Tibial nerve (tissue), 4 donors: ENCODE results near the gene KRTAP10-9.
"Not testable (repeated sequence)": the region's sequence is repeated elsewhere in the genome, so short reads cannot be mapped to it uniquely, and the experiment has no call there.

Source experiments
- EP300 ChIP-seq, 2 donors: sonication (generic); formaldehyde crosslinking; IDR thresholded peaks; one replicate each; pipeline ENCODE4 v1.6.1; 2017; ENCODE audit warnings: antibody characterized with exemption in 2 of 2, mild to moderate bottlenecking in 1 of 2
- POLR2A ChIP-seq, 2 donors: fragments of 450-650 bp; IDR thresholded peaks; one replicate each; pipeline ENCODE4 v1.6.1; 2017; ENCODE audit warnings: antibody characterized with exemption in 2 of 2, mild to moderate bottlenecking in 2 of 2, moderate library complexity in 2 of 2
- TF ChIP-seq, protein P1 (sequence below), 5 experiments: fragments of 200-600 bp in 3 of 5; fragments of 450-650 bp in 2 of 5; sonication (generic) in 3 of 5; IDR thresholded peaks; one replicate each; pipeline ENCODE4 v1.5.1; 2016 to 2019; ENCODE audit warnings: antibody characterized with exemption in 5 of 5, mild to moderate bottlenecking in 3 of 5, moderate library complexity in 2 of 5

GRCh38 chr21:44646366-44647221, 19.7 kb downstream of the KRTAP10-9 start, which contains the start of gene KRTAP10-11:
- TF ChIP-seq, protein P1, sequence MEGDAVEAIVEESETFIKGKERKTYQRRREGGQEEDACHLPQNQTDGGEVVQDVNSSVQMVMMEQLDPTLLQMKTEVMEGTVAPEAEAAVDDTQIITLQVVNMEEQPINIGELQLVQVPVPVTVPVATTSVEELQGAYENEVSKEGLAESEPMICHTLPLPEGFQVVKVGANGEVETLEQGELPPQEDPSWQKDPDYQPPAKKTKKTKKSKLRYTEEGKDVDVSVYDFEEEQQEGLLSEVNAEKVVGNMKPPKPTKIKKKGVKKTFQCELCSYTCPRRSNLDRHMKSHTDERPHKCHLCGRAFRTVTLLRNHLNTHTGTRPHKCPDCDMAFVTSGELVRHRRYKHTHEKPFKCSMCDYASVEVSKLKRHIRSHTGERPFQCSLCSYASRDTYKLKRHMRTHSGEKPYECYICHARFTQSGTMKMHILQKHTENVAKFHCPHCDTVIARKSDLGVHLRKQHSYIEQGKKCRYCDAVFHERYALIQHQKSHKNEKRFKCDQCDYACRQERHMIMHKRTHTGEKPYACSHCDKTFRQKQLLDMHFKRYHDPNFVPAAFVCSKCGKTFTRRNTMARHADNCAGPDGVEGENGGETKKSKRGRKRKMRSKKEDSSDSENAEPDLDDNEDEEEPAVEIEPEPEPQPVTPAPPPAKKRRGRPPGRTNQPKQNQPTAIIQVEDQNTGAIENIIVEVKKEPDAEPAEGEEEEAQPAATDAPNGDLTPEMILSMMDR (IDR thresholded peaks at IDR 0.05): not testable (repeated sequence)
- not testable (repeated sequence) for TF ChIP-seq EP300, POLR2A (IDR thresholded peaks at IDR 0.05)
